WTC11 (cell line): ENCODE data around the gene C10orf90. TPM values are rescaled to one million over a fixed set of nuclear protein-coding genes. Genes with fewer than 3 reads are reported as not detected.

Experiments
- ATAC-seq: fragments of 200-7000 bp; cut with Tn5 transposase; 2 replicates; pipeline ENCODE4 v1.10.0; 2021; ENCODE audit warnings: mild to moderate bottlenecking, moderate library complexity
- CTCF ChIA-PET: fragments of 300-600 bp; sonication (Branson Sonifier 250); formaldehyde crosslinking; loops from one replicate; lab custom pipeline; 2021; ENCODE audit warnings: antibody characterized with exemption; lab: Charles Lee
- POLR2A ChIA-PET: fragments of 350-600 bp; sonication (Branson Sonifier 250); formaldehyde crosslinking; loops from one replicate; lab custom pipeline; 2021; ENCODE audit warnings: antibody characterized with exemption; lab: Charles Lee
- DNase-seq: peaks from one replicate; pipeline ENCODE4 v3.0.0; 2021; ENCODE audit warnings: low spot score
- H3K27ac Mint-ChIP-seq: 2 replicates; pipeline ENCODE4 v1.8.0; 2021; ENCODE audit warnings: mixed read lengths
- H3K27me3 Mint-ChIP-seq: 2 replicates; pipeline ENCODE4 v1.8.0; 2021; ENCODE audit warnings: low read depth, mild to moderate bottlenecking, moderate library complexity, mixed read lengths
- H3K36me3 Mint-ChIP-seq: 2 replicates; pipeline ENCODE4 v1.8.0; 2021; ENCODE audit warnings: mixed read lengths
- H3K4me1 Mint-ChIP-seq: 2 replicates; pipeline ENCODE4 v1.8.0; 2022; ENCODE audit warnings: mixed read lengths
- H3K4me3 Mint-ChIP-seq: 2 replicates; pipeline ENCODE4 v1.8.0; 2021; ENCODE audit warnings: mild to moderate bottlenecking, moderate library complexity, mixed read lengths
- H3K9me3 Mint-ChIP-seq: 2 replicates; pipeline ENCODE4 v1.8.0; 2021; ENCODE audit warnings: mixed read lengths
- ETV6 ChIP-seq: sonication (generic); formaldehyde crosslinking; IDR thresholded peaks from 2 replicates; pipeline ENCODE4 v1.8.1; 2022; ENCODE audit warnings: mild to moderate bottlenecking, missing genetic modification reagents
- NFATC4 ChIP-seq: fragments of 250-450 bp; sonication (Bioruptor Pico); IDR thresholded peaks from 2 replicates; pipeline ENCODE4 v1.9.0; 2021; ENCODE audit warnings: mild to moderate bottlenecking
- NFE2L1 ChIP-seq: sonication (generic); formaldehyde crosslinking; IDR thresholded peaks from 2 replicates; pipeline ENCODE4 v1.8.1; 2023; ENCODE audit warnings: missing genetic modification reagents
- NR2C2 ChIP-seq: sonication (generic); formaldehyde crosslinking; IDR thresholded peaks from 2 replicates; pipeline ENCODE4 v1.8.0; 2022; ENCODE audit warnings: mild to moderate bottlenecking, missing genetic modification reagents
- PRRX2 ChIP-seq: fragments of 250-450 bp; sonication (Bioruptor Pico); IDR thresholded peaks from 2 replicates; pipeline ENCODE4 v1.8.0; 2021; ENCODE audit warnings: mild to moderate bottlenecking
- SMAD3 ChIP-seq: sonication (generic); formaldehyde crosslinking; IDR thresholded peaks from 2 replicates; pipeline ENCODE4 v1.8.0; 2022; ENCODE audit warnings: missing genetic modification reagents, mild to moderate bottlenecking, borderline replicate concordance
- STAT6 ChIP-seq: sonication (generic); formaldehyde crosslinking; conservative IDR thresholded peaks from 2 replicates; pipeline ENCODE4 v1.8.1; 2023; ENCODE audit warnings: mild to moderate bottlenecking, low read depth, missing genetic modification reagents, moderate library complexity
- TP53 ChIP-seq: sonication (generic); formaldehyde crosslinking; IDR thresholded peaks from 2 replicates; pipeline ENCODE4 v1.8.1; 2023; ENCODE audit warnings: mild to moderate bottlenecking, missing genetic modification reagents
- ZNF532 ChIP-seq: fragments of 250-450 bp; sonication (Bioruptor Pico); IDR thresholded peaks from 2 replicates; pipeline ENCODE4 v1.9.0; 2021; ENCODE audit warnings: mild to moderate bottlenecking, borderline replicate concordance
- total RNA-seq: library from RNA; stranded (reverse); gene quantifications from 3 replicates; pipeline ENCODE4 v1.2.3, GENCODE V29; 2021
- TF ChIP-seq, protein P1 (sequence below): fragments of 250-450 bp; sonication (Bioruptor Pico); IDR thresholded peaks from 2 replicates; pipeline ENCODE4 v1.8.0; 2021; ENCODE audit warnings: mild to moderate bottlenecking
- TF ChIP-seq, protein P2 (sequence below): sonication (generic); formaldehyde crosslinking; IDR thresholded peaks from 2 replicates; pipeline ENCODE4 v1.8.0; 2022; ENCODE audit warnings: mild to moderate bottlenecking, missing genetic modification reagents
- TF ChIP-seq, protein P3 (sequence below): sonication (generic); formaldehyde crosslinking; IDR thresholded peaks from 2 replicates; pipeline ENCODE4 v1.8.1; 2023; ENCODE audit warnings: mild to moderate bottlenecking, missing genetic modification reagents
- TF ChIP-seq, protein P4 (sequence below): sonication (generic); formaldehyde crosslinking; IDR thresholded peaks from 2 replicates; pipeline ENCODE4 v1.8.1; 2022; ENCODE audit warnings: missing genetic modification reagents, borderline replicate concordance

Gene C10orf90
- total RNA-seq, 1 experiment from 2014 or later = 0.85 TPM

DNA sequence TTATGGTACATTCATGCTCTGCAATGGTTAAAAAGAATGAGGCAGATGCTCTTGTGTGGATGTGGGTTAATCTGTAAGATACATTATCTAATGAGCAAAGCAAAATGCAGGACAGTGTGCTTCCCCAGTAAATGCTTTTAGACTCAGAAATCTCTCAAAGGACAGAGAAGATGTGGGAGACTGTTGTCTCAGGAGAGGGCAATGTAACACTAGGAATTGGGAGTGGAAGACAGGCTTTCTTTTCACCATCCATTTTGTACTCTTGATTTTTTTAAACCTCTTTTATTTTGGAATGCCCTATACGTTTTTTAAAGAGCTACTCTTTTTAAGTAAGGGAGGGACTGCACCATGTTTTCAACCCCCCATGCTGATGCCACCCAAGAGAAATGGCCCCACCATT is 204.7 kb downstream of the C10orf90 start:
- H3K4me1 Mint-ChIP-seq = peaks cover 4% of the 10 kb centered on the region
- H3K9me3 Mint-ChIP-seq = peaks cover 8% of the 10 kb centered on the region
- ATAC-seq (no peak), DNase-seq (no peak)
- ChIA-PET POLR2A (no interaction called here), CTCF (no interaction called here)
- no peaks in the 10 kb centered on the region for H3K36me3 Mint-ChIP-seq
- H3K27me3 Mint-ChIP-seq = peaks cover 3% of the 10 kb centered on the region; the same call in 1 of the 2 replicates
- H3K4me3 Mint-ChIP-seq = no peak overlapping the region
- TF ChIP-seq, protein P1, sequence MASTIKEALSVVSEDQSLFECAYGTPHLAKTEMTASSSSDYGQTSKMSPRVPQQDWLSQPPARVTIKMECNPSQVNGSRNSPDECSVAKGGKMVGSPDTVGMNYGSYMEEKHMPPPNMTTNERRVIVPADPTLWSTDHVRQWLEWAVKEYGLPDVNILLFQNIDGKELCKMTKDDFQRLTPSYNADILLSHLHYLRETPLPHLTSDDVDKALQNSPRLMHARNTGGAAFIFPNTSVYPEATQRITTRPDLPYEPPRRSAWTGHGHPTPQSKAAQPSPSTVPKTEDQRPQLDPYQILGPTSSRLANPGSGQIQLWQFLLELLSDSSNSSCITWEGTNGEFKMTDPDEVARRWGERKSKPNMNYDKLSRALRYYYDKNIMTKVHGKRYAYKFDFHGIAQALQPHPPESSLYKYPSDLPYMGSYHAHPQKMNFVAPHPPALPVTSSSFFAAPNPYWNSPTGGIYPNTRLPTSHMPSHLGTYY (CRISPR knock-in tag) = no peak
- TF ChIP-seq NFE2L1 (CRISPR knock-in tag) = no peak
- no peak for TF ChIP-seq SMAD3 (CRISPR knock-in tag)
- no peak for TF ChIP-seq NR2C2 (CRISPR knock-in tag)
- no peak for TF ChIP-seq PRRX2 (CRISPR knock-in tag)
- no peak for TF ChIP-seq TP53 (CRISPR knock-in tag)
- TF ChIP-seq, protein P2, sequence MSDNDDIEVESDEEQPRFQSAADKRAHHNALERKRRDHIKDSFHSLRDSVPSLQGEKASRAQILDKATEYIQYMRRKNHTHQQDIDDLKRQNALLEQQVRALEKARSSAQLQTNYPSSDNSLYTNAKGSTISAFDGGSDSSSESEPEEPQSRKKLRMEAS (CRISPR knock-in tag) = no peak
- TF ChIP-seq, protein P3, sequence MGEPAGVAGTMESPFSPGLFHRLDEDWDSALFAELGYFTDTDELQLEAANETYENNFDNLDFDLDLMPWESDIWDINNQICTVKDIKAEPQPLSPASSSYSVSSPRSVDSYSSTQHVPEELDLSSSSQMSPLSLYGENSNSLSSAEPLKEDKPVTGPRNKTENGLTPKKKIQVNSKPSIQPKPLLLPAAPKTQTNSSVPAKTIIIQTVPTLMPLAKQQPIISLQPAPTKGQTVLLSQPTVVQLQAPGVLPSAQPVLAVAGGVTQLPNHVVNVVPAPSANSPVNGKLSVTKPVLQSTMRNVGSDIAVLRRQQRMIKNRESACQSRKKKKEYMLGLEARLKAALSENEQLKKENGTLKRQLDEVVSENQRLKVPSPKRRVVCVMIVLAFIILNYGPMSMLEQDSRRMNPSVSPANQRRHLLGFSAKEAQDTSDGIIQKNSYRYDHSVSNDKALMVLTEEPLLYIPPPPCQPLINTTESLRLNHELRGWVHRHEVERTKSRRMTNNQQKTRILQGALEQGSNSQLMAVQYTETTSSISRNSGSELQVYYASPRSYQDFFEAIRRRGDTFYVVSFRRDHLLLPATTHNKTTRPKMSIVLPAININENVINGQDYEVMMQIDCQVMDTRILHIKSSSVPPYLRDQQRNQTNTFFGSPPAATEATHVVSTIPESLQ = no peak
- no peak overlapping the region for H3K27ac Mint-ChIP-seq

DNA sequence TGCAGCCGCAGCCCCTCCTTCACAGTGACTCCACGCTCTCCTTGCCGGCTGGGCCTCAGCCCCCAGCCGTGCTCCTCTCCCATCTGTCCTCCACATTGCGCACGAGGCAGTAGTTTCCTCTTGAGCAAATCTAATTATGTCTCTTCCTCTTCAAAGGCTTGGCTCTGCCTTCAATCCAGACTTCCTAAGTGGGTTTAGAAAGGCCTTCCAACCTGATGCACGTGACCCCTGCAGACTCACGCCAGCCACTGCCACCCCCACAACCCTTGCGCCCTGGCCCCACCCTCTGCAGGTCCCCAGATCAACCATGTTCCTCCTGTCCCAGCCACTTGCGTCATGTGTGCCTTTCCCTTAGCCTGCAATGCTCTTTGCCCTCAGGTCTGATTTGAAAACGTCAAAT is 207.2 kb downstream of the C10orf90 start:
- no peaks in the 10 kb centered on the region for H3K36me3 Mint-ChIP-seq
- no peak overlapping the region for H3K27ac Mint-ChIP-seq
- H3K9me3 Mint-ChIP-seq = peaks cover 8% of the 10 kb centered on the region
- peaks cover 12% of the 10 kb centered on the region for H3K27me3 Mint-ChIP-seq
- H3K4me1 Mint-ChIP-seq = peaks cover under 1% of the 10 kb centered on the region; the same call in 1 of the 2 replicates
- TF ChIP-seq ZNF532 (CRISPR knock-in tag) = no peak
- no peak for TF ChIP-seq NFATC4 (CRISPR knock-in tag)
- TF ChIP-seq STAT6 = no peak
- TF ChIP-seq, protein P4, sequence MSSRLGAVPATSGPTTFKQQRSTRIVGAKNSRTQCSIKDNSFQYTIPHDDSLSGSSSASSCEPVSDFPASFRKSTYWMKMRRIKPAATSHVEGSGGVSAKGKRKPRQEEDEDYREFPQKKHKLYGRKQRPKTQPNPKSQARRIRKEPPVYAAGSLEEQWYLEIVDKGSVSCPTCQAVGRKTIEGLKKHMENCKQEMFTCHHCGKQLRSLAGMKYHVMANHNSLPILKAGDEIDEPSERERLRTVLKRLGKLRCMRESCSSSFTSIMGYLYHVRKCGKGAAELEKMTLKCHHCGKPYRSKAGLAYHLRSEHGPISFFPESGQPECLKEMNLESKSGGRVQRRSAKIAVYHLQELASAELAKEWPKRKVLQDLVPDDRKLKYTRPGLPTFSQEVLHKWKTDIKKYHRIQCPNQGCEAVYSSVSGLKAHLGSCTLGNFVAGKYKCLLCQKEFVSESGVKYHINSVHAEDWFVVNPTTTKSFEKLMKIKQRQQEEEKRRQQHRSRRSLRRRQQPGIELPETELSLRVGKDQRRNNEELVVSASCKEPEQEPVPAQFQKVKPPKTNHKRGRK = no peak
- no peak for TF ChIP-seq ETV6 (CRISPR knock-in tag)
- POLR2A ChIA-PET = no interaction called here
- no peak overlapping the region for H3K4me3 Mint-ChIP-seq
- DNase-seq = no peak
- no peak for ATAC-seq
- CTCF ChIA-PET = no interaction called here
